H1 (cell line): ENCODE measurements around the gene LPCAT1. TPM values are rescaled to one million over a fixed set of nuclear protein-coding genes. Genes with fewer than 3 reads are reported as not detected.

Source experiments
- CTCF ChIA-PET: fragments of 300-600 bp; sonication (Branson Sonifier 250); formaldehyde crosslinking; loops from one replicate; lab custom pipeline; 2021; ENCODE audit not compliant: partially characterized antibody; lab: Charles Lee
- POLR2A ChIA-PET: fragments of 300-600 bp; sonication (Branson Sonifier 250); formaldehyde crosslinking; loops from one replicate; lab custom pipeline; 2021; ENCODE audit warnings: inconsistent platforms; ENCODE audit not compliant: partially characterized antibody; lab: Charles Lee
- DNase-seq, 2 experiments: peaks; one replicate each; pipeline versions ENCODE4 v3.0.0 to v3.0.0-alpha.2; 2010 to 2022; ENCODE audit warnings: low spot score in 2 of 2, low read depth in 1 of 2, mixed read lengths in 1 of 2
- FAIRE-seq: peaks from 2 replicates; lab custom pipeline; 2011; peaks lifted over from hg19 to GRCh38; lab: Jason Lieb, UNC
- H2AFZ ChIP-seq: 2 replicates; pipeline ENCODE4 v1.8.1; 2012; ENCODE audit warnings: low read length, inconsistent platforms
- H2AK5ac ChIP-seq: 2 replicates; pipeline ENCODE4 v1.6.1; 2013; ENCODE audit warnings: low read depth, low read length
- H2BK120ac ChIP-seq: replicated peaks from 2 replicates; pipeline ENCODE3; 2013; ENCODE audit warnings: low read depth, low read length, inconsistent platforms
- H2BK12ac ChIP-seq: 2 replicates; pipeline ENCODE4 v1.6.1; 2013; ENCODE audit warnings: low read depth, low read length
- H2BK15ac ChIP-seq: 2 replicates; pipeline ENCODE4 v1.6.1; 2013; ENCODE audit warnings: low read length
- H2BK20ac ChIP-seq: 2 replicates; pipeline ENCODE4 v1.6.1; 2013; ENCODE audit warnings: low read length
- H2BK5ac ChIP-seq: 2 replicates; pipeline ENCODE4 v1.6.1; 2013; ENCODE audit warnings: low read depth, low read length
- H3K14ac ChIP-seq: 2 replicates; pipeline ENCODE4 v1.6.1; 2013; ENCODE audit warnings: inconsistent platforms; ENCODE audit not compliant: insufficient read length
- H3K18ac ChIP-seq: 2 replicates; pipeline ENCODE4 v1.6.1; 2013; ENCODE audit warnings: low read length; ENCODE audit errors: extremely low read depth
- H3K23ac ChIP-seq: 2 replicates; pipeline ENCODE4 v1.6.1; 2013; ENCODE audit warnings: inconsistent platforms; ENCODE audit not compliant: insufficient read length
- H3K23me2 ChIP-seq: 2 replicates; pipeline ENCODE4 v1.6.1; 2013; ENCODE audit warnings: low read depth, low read length
- H3K27ac ChIP-seq: 2 replicates; pipeline ENCODE4 v1.6.1; 2011; ENCODE audit warnings: low read depth, low read length, inconsistent platforms
- H3K27me3 ChIP-seq, 4 experiments: replicated peaks in 1 of 4; 1 replicate in 1 of 4; 2 replicates in 3 of 4; pipeline versions ENCODE4 v1.6.1 to v1.8.1; 2011 to 2013; ENCODE audit warnings: low read length in 3 of 4, mild to moderate bottlenecking in 3 of 4, inconsistent platforms in 2 of 4, mixed read lengths in 2 of 4, moderate library complexity in 1 of 4; ENCODE audit not compliant: control insufficient read depth in 3 of 4, insufficient read depth in 3 of 4; ENCODE audit errors: extremely low read depth in 1 of 4
- H3K36me3 ChIP-seq, 4 experiments: 2 replicates each; pipeline versions ENCODE4 v1.6.1 to v1.8.1; 2011 to 2013; ENCODE audit warnings: mild to moderate bottlenecking in 4 of 4, low read length in 3 of 4, moderate library complexity in 2 of 4, control low read depth in 1 of 4, inconsistent platforms in 1 of 4; ENCODE audit not compliant: insufficient read depth in 4 of 4, control insufficient read depth in 2 of 4
- H3K4ac ChIP-seq: replicated peaks from 2 replicates; pipeline ENCODE3; 2013; ENCODE audit warnings: low read length, low read depth, mixed read lengths, inconsistent platforms; ENCODE audit not compliant: insufficient read length
- H3K4me1 ChIP-seq, 4 experiments: replicated peaks in 1 of 4; 1 replicate in 1 of 4; 2 replicates in 3 of 4; pipeline versions ENCODE4 v1.6.1 to v1.8.1; 2011 to 2013; ENCODE audit warnings: low read length in 3 of 4, inconsistent platforms in 2 of 4, mixed read lengths in 1 of 4; ENCODE audit not compliant: insufficient read depth in 4 of 4, control insufficient read depth in 3 of 4
- H3K4me2 ChIP-seq, 2 experiments: 2 replicates each; pipeline versions ENCODE4 v1.6.1 to v1.8.1; 2011 to 2013; ENCODE audit warnings: low read depth in 2 of 2, low read length in 2 of 2, control low read depth in 1 of 2, inconsistent platforms in 1 of 2, mild to moderate bottlenecking in 1 of 2; ENCODE audit not compliant: insufficient read depth in 1 of 2
- H3K4me3 ChIP-seq, 4 experiments: fragments of 200-600, 300-600 bp in 1 of 4; sonication (generic), shearing (Covaris generic), sonication (Bioruptor Twin) in 1 of 4; 2 replicates each; pipeline versions ENCODE4 v1.5.1 to v1.8.1; 2011 to 2016; ENCODE audit warnings: low read length in 4 of 4, low read depth in 3 of 4, control low read depth in 2 of 4, inconsistent platforms in 2 of 4, mild to moderate bottlenecking in 2 of 4, mixed read lengths in 1 of 4, moderate library complexity in 1 of 4; ENCODE audit not compliant: insufficient read depth in 2 of 4; ENCODE audit errors: extremely low read depth in 1 of 4
- H3K56ac ChIP-seq: replicated peaks from 2 replicates; pipeline ENCODE3; 2013; ENCODE audit warnings: low read depth, mild to moderate bottlenecking, mixed read lengths, low read length, inconsistent platforms; ENCODE audit not compliant: insufficient read length
- H3K79me1 ChIP-seq: 2 replicates; pipeline ENCODE4 v1.6.1; 2013; ENCODE audit warnings: low read depth, low read length, control low read depth
- H3K79me2 ChIP-seq, 2 experiments: 2 replicates each; pipeline versions ENCODE4 v1.6.1 to v1.8.1; 2012 to 2013; ENCODE audit warnings: low read length in 2 of 2, mild to moderate bottlenecking in 2 of 2, inconsistent platforms in 1 of 2; ENCODE audit not compliant: insufficient read depth in 2 of 2, control insufficient read depth in 1 of 2
- H3K9ac ChIP-seq, 4 experiments: replicated peaks in 1 of 4; 1 replicate in 1 of 4; 2 replicates in 3 of 4; pipeline versions ENCODE4 v1.6.1 to v1.8.1; 2011 to 2013; ENCODE audit warnings: low read depth in 3 of 4, low read length in 3 of 4, control low read depth in 2 of 4, mild to moderate bottlenecking in 2 of 4, moderate library complexity in 2 of 4, inconsistent platforms in 1 of 4; ENCODE audit errors: extremely low read depth in 1 of 4
- H3K9me3 ChIP-seq, 2 experiments: 2 replicates each; pipeline versions ENCODE4 v1.6.1 to v1.8.1; 2012 to 2013; ENCODE audit warnings: mild to moderate bottlenecking in 2 of 2, moderate library complexity in 2 of 2, control low read depth in 1 of 2, inconsistent platforms in 1 of 2, low read depth in 1 of 2, low read length in 1 of 2, mixed read lengths in 1 of 2; ENCODE audit not compliant: insufficient read depth in 2 of 2
- H4K20me1 ChIP-seq, 2 experiments: replicated peaks in 1 of 2; 2 replicates each; pipeline versions ENCODE3 to v1.8.1; 2011 to 2013; ENCODE audit warnings: inconsistent platforms in 2 of 2, low read length in 2 of 2, mild to moderate bottlenecking in 1 of 2; ENCODE audit not compliant: insufficient read depth in 2 of 2, control insufficient read depth in 1 of 2
- H4K5ac ChIP-seq: 2 replicates; pipeline ENCODE4 v1.6.1; 2013; ENCODE audit warnings: low read length, low read depth, mixed read lengths, inconsistent platforms; ENCODE audit not compliant: insufficient read length
- H4K8ac ChIP-seq: 2 replicates; pipeline ENCODE4 v1.8.0; 2013; ENCODE audit warnings: mild to moderate bottlenecking, moderate library complexity, low read length, inconsistent platforms; ENCODE audit not compliant: insufficient read depth; ENCODE audit errors: extremely low read depth
- H4K91ac ChIP-seq: replicated peaks from 2 replicates; pipeline ENCODE3; 2013; ENCODE audit warnings: low read length, mixed read lengths, inconsistent platforms; ENCODE audit not compliant: insufficient read length
- CBX8 ChIP-seq: fragments of 300-800, 300-1000 bp; sonication (generic); IDR thresholded peaks from 2 replicates; pipeline ENCODE4 v1.7.1; 2016; ENCODE audit warnings: low read depth, low read length, borderline replicate concordance
- KDM1A ChIP-seq: fragments of 200-600, 300-600 bp; sonication (generic); IDR thresholded peaks from 2 replicates; pipeline ENCODE4 v1.7.1; 2016; ENCODE audit warnings: mild to moderate bottlenecking, low read length, borderline replicate concordance
- RBBP5 ChIP-seq: IDR thresholded peaks from 2 replicates; pipeline ENCODE4 v1.7.1; 2012; ENCODE audit warnings: low read depth, mild to moderate bottlenecking, inconsistent platforms, low read length, moderate library complexity, borderline replicate concordance
- SIRT6 ChIP-seq: IDR thresholded peaks from one replicate; pipeline ENCODE4 v1.7.1; 2012; ENCODE audit warnings: low read length, inconsistent platforms
- WGBS, 2 experiments: shearing (Covaris generic) in 1 of 2; methylation state at CpG; one replicate each; pipeline versions ENCODE4 v1.1.6 to v1.1.7; 2013 to 2015; ENCODE audit warnings: low lambda C conversion rate in 2 of 2, mixed read lengths in 2 of 2, inconsistent platforms in 1 of 2, low coverage in 1 of 2, missing lambda C conversion rate in 1 of 2; ENCODE audit not compliant: insufficient replicate concordance in 2 of 2, insufficient coverage in 1 of 2, insufficient read length in 1 of 2; ENCODE audit errors: extremely low coverage in 1 of 2, missing lambda C conversion rate in 1 of 2; 5-methylcytosine and 5-hydroxymethylcytosine counted together
- polyA plus RNA-seq, 7 experiments: library from polyadenylated mRNA; depleted of rRNA in 3 of 7; stranded (reverse) in 5 of 7; unstranded in 2 of 7; fragments of >200 nt in 5 of 7; fragments of 200-250 nt in 2 of 7; gene quantifications; 1 replicate in 5 of 7; 2 replicates in 1 of 7; 4 replicates in 1 of 7; pipeline versions ENCODE4 v1.2.1 to v1.2.3, GENCODE V29; 2011 to 2013; ENCODE audit warnings: missing spikeins in 2 of 7, mixed read lengths in 2 of 7
- total RNA-seq: library from RNA; stranded (reverse); fragmentation: NEBNext Ultra II Directional; extraction: Animal tissue kit (Norgen Biotek cat#: 25700); gene quantifications from 2 replicates; pipeline ENCODE4 v1.2.1, GENCODE V29; 2021
- TF ChIP-seq, protein P1 (sequence below), 3 experiments: IDR thresholded peaks; 1 replicate in 2 of 3; 2 replicates in 1 of 3; pipeline versions ENCODE4 v1.5.1 to v1.6.1; 2011; ENCODE audit warnings: low read length in 3 of 3, mild to moderate bottlenecking in 3 of 3, inconsistent platforms in 2 of 3, low read depth in 1 of 3, moderate library complexity in 1 of 3; ENCODE audit not compliant: insufficient read depth in 1 of 3; ENCODE audit errors: control extremely low read depth in 1 of 3
- TF ChIP-seq, protein P2 (sequence below): IDR thresholded peaks from 2 replicates; pipeline ENCODE4 v1.6.1; 2011; ENCODE audit warnings: low read depth, mild to moderate bottlenecking, low read length; ENCODE audit not compliant: insufficient read depth

LPCAT1 gene
- total and polyA plus RNA-seq, 2 of the 8 experiments (the other 6 are each of a cell fraction or from before 2014, with no cell fraction given): 107 to 260 TPM

DNA sequence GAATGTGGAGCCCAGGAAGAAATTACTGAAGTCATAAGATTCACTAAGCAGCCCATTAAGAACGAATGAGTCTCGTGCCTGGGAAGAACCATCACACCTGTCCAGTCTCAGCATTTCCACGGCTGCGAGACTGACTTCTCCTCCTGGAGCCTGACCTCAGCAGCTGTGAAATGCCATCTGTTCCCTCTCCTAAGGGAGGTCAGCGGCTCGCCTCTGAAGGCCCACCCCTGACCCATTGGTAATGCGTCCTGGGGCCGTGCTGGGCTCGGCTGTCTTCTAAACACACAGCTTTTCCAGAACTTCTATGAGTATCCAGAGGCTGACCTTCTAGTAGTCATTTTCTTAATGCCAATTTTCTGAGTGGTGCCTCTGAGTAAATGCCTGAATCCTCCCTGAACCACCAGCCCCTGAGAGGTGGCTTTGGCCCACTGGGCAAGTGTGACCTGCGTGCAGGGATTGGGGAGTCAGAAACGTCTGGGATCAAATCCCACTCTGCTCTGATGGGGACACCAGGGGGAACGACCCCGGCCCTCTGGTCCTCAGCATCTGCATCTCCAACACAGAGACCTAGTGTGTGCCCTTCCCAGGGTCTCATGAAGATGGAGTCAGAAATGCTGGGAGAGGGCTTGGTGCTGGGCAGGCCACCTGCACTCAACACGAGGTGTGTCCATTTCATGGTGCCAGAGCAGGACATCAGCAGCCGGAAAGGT, 84.2 kb downstream of the LPCAT1 start:
- 90% methylated on average over 14 of the region's 15 CpGs; no CpG with 5 or more reads in 1 of the 2 experiments for WGBS, 2 experiments
- H2BK20ac ChIP-seq: no peak overlapping the region
- H2AK5ac ChIP-seq: no peak overlapping the region
- TF ChIP-seq RBBP5 (no peak), CBX8 (no peak), KDM1A (no peak), SIRT6 (no peak)
- TF ChIP-seq, protein P1, sequence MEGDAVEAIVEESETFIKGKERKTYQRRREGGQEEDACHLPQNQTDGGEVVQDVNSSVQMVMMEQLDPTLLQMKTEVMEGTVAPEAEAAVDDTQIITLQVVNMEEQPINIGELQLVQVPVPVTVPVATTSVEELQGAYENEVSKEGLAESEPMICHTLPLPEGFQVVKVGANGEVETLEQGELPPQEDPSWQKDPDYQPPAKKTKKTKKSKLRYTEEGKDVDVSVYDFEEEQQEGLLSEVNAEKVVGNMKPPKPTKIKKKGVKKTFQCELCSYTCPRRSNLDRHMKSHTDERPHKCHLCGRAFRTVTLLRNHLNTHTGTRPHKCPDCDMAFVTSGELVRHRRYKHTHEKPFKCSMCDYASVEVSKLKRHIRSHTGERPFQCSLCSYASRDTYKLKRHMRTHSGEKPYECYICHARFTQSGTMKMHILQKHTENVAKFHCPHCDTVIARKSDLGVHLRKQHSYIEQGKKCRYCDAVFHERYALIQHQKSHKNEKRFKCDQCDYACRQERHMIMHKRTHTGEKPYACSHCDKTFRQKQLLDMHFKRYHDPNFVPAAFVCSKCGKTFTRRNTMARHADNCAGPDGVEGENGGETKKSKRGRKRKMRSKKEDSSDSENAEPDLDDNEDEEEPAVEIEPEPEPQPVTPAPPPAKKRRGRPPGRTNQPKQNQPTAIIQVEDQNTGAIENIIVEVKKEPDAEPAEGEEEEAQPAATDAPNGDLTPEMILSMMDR (IDR thresholded peaks at IDR 0.05; ENCODE audit: control extremely low read depth in 1 of 3, insufficient read depth in 1 of 3, low read depth in 1 of 3, low read length in 3 of 3): no peak
- TF ChIP-seq, protein P2, sequence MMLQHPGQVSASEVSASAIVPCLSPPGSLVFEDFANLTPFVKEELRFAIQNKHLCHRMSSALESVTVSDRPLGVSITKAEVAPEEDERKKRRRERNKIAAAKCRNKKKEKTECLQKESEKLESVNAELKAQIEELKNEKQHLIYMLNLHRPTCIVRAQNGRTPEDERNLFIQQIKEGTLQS: no peak
- TF ChIP-seq, all 59 proteins: peak for 0
- no peak overlapping the region for H4K8ac ChIP-seq
- peaks cover 0 to 8% (median 0%) of the 10 kb centered on the region in 4 experiments; a peak in 3 of 7 replicates for H3K4me1 ChIP-seq
- H3K9me3 ChIP-seq: no peaks in the 10 kb centered on the region
- H3K4me3 ChIP-seq: no peak overlapping the region
- no peak overlapping the region for H3K9ac ChIP-seq
- H3K27me3 ChIP-seq: peaks cover 14 to 26% (median 23%) of the 10 kb centered on the region in 4 experiments
- no peak overlapping the region for H3K23ac ChIP-seq
- H2BK15ac ChIP-seq: no peak overlapping the region
- H3K14ac ChIP-seq: no peak overlapping the region
- no peak overlapping the region for H3K18ac ChIP-seq
- H2AFZ ChIP-seq: no peak overlapping the region
- H3K79me2 ChIP-seq: no peaks in the 10 kb centered on the region
- CTCF ChIA-PET: interaction anchor here (1.0 to 2.4 kb wide), 2 partner anchors 8 to 60 kb away, joined by 4 to 7 read pairs; no protein-coding TSS in a partner anchor
- H2BK120ac ChIP-seq: no peak overlapping the region
- no peak overlapping the region for H4K91ac ChIP-seq
- POLR2A ChIA-PET: no interaction called here
- H3K4ac ChIP-seq: no peak overlapping the region
- FAIRE-seq: no peak
- H4K20me1 ChIP-seq: peaks cover 2 to 5% of the 10 kb centered on the region in 2 experiments
- no peak overlapping the region for H2BK12ac ChIP-seq
- no peak for DNase-seq
- no peaks in the 10 kb centered on the region for H3K36me3 ChIP-seq
- no peak overlapping the region for H3K4me2 ChIP-seq
- no peak overlapping the region for H4K5ac ChIP-seq
- no peak overlapping the region for H2BK5ac ChIP-seq
- H3K27ac ChIP-seq: no peak overlapping the region
- H3K23me2 ChIP-seq: peaks cover 4% of the 10 kb centered on the region; the same call in 1 of the 2 replicates
- H3K56ac ChIP-seq: no peak overlapping the region
- no peaks in the 10 kb centered on the region for H3K79me1 ChIP-seq
